CD4-positive, alpha-beta T cell treated with Interleukin-4 for 1 hour (primary cell): ENCODE data around the gene KIF12.
"Not testable (repeated sequence)": the region's sequence is repeated elsewhere in the genome, so short reads cannot be mapped to it uniquely, and the experiment has no call there.

Experiments used
- DNase-seq, 2 donors: peaks; one replicate each; pipeline ENCODE4 v3.0.0-alpha.2; 2020 to 2022

Gene KIF12

GRCh38 chr9:114083666-114084065, 15.4 kb downstream of the KIF12 start:
- DNase-seq = no peak

GRCh38 chr9:114082763-114083412, 16.2 kb downstream of the KIF12 start:
- not testable (repeated sequence) for DNase-seq

DNA sequence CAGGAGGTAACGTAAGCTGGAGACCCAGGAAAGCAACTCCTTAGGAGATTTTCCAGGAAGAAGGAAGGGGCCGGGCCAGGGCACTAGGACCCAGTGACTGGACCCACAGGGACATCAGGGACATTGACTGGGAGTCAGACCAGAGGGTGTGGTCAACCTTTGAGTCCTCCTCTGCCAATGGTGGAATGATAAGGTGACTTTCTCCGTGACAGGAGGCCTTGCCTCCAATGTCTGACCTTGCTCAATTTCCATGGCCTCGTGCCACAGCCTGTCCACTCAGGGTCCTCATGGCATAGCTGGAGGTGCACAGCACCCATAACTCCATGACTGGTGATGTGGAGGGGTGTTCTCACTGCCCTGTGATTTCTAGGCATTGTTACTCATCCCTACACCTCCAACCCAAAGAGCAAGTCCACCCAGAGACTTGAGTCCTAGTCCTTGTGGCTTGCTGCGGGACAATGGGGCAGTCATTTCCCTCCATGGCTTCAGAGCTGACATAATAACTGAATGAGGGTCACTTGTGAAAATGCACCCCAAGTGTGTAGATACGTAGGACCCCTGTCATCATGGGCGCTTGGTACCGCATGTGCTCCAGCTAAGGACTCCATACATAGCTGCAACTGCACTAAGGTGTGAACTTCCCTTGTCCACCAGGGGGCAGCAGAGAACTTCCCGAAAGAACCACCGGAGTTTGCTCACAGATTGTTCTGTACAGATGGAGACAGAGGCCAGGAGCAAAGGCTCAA, 16.9 kb downstream of the KIF12 start:
- DNase-seq = peak; percentile 68 to 70

- DNase-seq = no peak
These were observed 17.6 kb downstream of the KIF12 start for GRCh38 chr9:114081441-114082016.

GRCh38 chr9:114080773-114081440, 18.2 kb downstream of the KIF12 start:
- no peak for DNase-seq

- no peak for DNase-seq
These were observed 18.8 kb downstream of the KIF12 start for GRCh38 chr9:114080195-114080772.

- DNase-seq = no peak
These were observed 20.3 kb downstream of the KIF12 start for GRCh38 chr9:114078781-114079156.

DNA sequence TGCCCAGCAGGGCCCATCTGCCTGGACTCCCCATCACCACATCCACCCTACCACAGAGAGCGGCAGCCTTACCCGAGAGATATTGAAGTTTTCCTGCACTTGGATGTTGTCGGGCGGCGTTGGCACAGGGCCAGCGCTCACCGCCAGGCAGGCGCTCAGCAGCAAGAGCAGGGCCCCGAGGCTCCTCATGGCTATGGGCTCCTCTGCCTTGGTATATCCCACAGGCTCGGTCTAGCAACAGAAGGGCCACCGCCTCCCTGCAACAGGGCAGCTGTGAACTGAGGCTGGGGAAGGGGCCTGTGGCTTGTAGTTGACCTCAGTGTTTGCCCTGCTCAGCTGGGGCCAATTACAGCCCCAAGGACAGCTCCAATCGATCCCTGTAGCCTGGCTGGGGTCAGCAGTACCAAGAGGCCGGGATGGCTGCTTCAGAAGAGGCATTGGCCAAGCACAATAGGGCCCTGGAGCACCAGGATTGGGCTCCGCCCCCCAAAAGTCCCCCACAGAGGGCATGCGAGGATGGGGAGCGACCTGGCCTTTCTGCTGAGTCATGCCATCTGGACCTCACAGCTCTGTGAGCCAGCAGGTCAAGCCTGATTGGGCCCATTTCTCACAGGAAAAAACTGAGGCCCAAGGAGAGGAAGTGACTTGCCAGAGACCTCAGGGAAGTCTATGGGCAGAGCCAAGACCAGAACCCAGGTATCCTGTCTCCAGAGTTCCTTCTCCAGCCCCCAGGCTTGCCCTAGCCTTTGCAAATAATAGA, 20.9 kb downstream of the KIF12 start, which contains the start of gene AMBP:
AMBP (minus strand) TSS at position 280 of the 760 bp plus-strand sequence; CDS start at position 189, 91 bp downstream.
- no peak for DNase-seq

- no peak for DNase-seq
These were observed 21.8 kb downstream of the KIF12 start for GRCh38 chr9:114077162-114077837.

GRCh38 chr9:114076237-114077161, 22.6 kb downstream of the KIF12 start:
- DNase-seq = no peak

GRCh38 chr9:114075602-114076001, 23.5 kb downstream of the KIF12 start:
- DNase-seq = no peak

DNA sequence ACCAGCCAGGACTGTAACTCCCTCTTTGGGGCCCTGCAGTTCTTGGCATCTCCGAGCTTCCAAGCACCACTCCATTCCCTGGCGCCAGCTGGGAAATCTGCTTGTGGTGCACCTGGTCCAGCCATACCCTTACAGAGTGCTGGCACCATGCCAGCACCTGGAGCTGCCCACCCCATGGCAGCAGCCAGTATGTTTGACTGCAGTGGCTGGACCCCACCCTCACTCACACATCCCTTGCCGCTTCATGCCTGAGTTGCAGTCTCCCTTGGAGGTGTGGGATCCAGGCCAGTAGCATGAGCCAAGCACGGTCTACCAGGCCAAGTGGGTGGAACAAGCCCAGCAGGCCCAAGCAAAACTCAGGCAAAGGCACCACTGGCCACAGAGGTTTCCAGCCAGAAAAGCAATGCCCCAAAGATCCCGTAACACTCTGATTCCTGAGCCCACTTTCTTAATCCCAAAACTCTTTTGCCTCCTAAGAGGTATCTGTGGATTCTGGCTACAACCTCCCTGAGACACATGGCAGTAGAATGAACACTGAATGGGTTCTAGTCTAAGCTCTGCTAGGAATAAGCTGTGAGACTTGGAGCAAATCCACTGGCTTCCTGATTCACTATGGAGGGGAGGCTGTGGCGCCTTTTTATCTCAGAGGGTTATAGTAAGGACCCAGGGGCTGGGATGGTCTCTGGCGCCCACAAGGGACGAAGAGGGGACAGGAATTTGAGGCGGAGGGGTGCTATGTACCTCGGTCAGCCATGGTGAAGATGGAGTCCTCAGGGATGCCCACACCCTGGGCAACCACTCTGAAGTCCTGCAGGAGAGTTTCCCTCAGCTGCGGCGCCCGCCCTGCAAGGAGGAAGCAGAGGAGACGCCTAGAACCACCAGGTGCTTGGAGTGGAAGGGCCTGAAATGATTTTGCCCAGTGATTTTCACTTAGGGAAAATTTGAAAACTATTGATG, 26.6 kb downstream of the KIF12 start:
- DNase-seq = no peak

- DNase-seq = no peak
These were observed 27.8 kb downstream of the KIF12 start for GRCh38 chr9:114071197-114071795.

GRCh38 chr9:114070188-114071103, 28.6 kb downstream of the KIF12 start:
- no peak for DNase-seq

- DNase-seq = no peak
These were observed 29.5 kb downstream of the KIF12 start for GRCh38 chr9:114069476-114070187.

- no peak for DNase-seq
These were observed 33.8 kb downstream of the KIF12 start for GRCh38 chr9:114065304-114065703.

DNA sequence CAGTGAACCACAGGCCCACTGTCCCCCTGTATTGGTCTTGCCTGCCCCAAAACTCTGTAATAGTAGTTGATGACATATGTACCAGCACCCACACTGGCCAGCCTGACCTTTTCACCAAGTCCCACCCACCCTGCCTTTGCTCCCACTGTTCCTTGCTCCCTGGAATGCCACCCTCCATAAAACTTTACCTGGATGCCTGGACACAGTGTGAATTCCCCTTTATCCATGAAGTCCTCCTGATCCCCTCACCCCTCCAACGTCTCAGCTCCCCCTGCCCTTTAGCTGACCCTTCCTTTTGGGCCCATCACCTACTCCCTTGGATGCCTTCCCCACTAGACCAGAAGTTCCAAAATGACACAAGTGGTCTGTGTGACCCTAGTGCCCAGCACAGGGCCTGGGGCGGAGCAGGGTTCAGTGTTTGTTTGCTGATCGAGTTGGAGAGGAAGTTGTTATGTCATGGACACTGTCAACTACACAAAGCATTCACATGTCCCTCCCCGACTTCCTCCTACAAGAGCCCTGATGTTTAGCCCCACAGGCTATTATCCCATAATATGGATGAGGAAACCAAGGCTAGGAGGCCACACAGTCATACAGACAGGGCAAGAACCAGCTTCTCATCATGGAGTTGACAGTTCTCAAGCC, 37.1 kb downstream of the KIF12 start:
- DNase-seq = no peak
